ENCODE results near the gene FAM161A. TPM values are rescaled to one million over a fixed set of nuclear protein-coding genes. Genes with fewer than 3 reads are reported as not detected.
"Not testable (repeated sequence)": the region's sequence is repeated elsewhere in the genome, so short reads cannot be mapped to it uniquely, and the experiment has no call there.

Gene FAM161A
- total RNA-seq, 2 donors from 2014 or later = 15.1 to 19.0 TPM

GRCh38 chr2:61882850-61883249 is 29.0 kb upstream of the FAM161A start:
- Mint-ChIP-seq H3K9me3 (no peaks in the 10 kb centered on the region), H3K36me3 (ENCODE audit: low read depth) (peaks cover 73% of the 10 kb centered on the region), H3K4me3 (no peak overlapping the region), H3K27ac (no peak overlapping the region), H3K4me1 (peaks cover 8% of the 10 kb centered on the region), H3K27me3 (ENCODE audit: insufficient read depth) (no peaks in the 10 kb centered on the region)
- Histone ChIP-seq H3K4me1 (ENCODE audit: control insufficient read depth, insufficient read depth, low read length) (no peaks in the 10 kb centered on the region), H3K27me3 (ENCODE audit: control insufficient read depth, insufficient read depth, low read length, poor library complexity, severe bottlenecking) (no peaks in the 10 kb centered on the region), H3K9me3 (ENCODE audit: control insufficient read depth, low read length) (no peaks in the 10 kb centered on the region), H3K4me3 (ENCODE audit: low read length) (no peak overlapping the region), H3K9ac (ENCODE audit: extremely low read depth, low read length, poor library complexity, severe bottlenecking) (no peak overlapping the region), H3K36me3 (ENCODE audit: control insufficient read depth, insufficient read depth, low read length) (peaks cover 89% of the 10 kb centered on the region), H3K27ac (ENCODE audit: low read depth, low read length) (no peak overlapping the region)
- DNase-seq = no peak
- 96 to 100% methylated on average over 4 to 5 of the region's 5 CpGs for WGBS, 2 experiments (ENCODE audit: insufficient coverage in 1 of 2, insufficient read length in 1 of 2)
- no peak for TF ChIP-seq CTCF (conservative IDR thresholded peaks at IDR 0.05)

- not testable (repeated sequence) for DNase-seq; H3K27me3 Mint-ChIP-seq (ENCODE audit: insufficient read depth); H3K4me1 ChIP-seq (ENCODE audit: control insufficient read depth, insufficient read depth, low read length); H3K27me3 ChIP-seq (ENCODE audit: control insufficient read depth, insufficient read depth, low read length, poor library complexity, severe bottlenecking); H3K4me1 Mint-ChIP-seq; H3K27ac ChIP-seq (ENCODE audit: low read depth, low read length); H3K9me3 ChIP-seq (ENCODE audit: control insufficient read depth, low read length); H3K9me3 Mint-ChIP-seq; H3K4me3 ChIP-seq (ENCODE audit: low read length); H3K4me3 Mint-ChIP-seq; H3K9ac ChIP-seq (ENCODE audit: extremely low read depth, low read length, poor library complexity, severe bottlenecking); H3K27ac Mint-ChIP-seq
- peaks cover 97% of the 10 kb centered on the region for H3K36me3 ChIP-seq (ENCODE audit: control insufficient read depth, insufficient read depth, low read length)
- WGBS, 2 experiments (ENCODE audit: insufficient coverage in 1 of 2, insufficient read length in 1 of 2) = 100% methylated on average over 1 of the region's 4 CpGs; no CpG with 5 or more reads in 1 of the 2 experiments
- peaks cover 80% of the 10 kb centered on the region for H3K36me3 Mint-ChIP-seq (ENCODE audit: low read depth)
These were observed 25.5 kb upstream of the FAM161A start for GRCh38 chr2:61879351-61879750.

- no peaks in the 10 kb centered on the region for H3K4me1 ChIP-seq (ENCODE audit: control insufficient read depth, insufficient read depth, low read length)
- H3K36me3 Mint-ChIP-seq (ENCODE audit: low read depth) = peaks cover 82% of the 10 kb centered on the region
These were observed 24.9 kb upstream of the FAM161A start for GRCh38 chr2:61878761-61879160.

More at GRCh38 chr2:61878761-61879160, 24.9 kb upstream of the FAM161A start:
- Mint-ChIP-seq H3K27me3 (ENCODE audit: insufficient read depth) (no peaks in the 10 kb centered on the region), H3K9me3 (no peaks in the 10 kb centered on the region), H3K27ac (no peak overlapping the region), H3K4me3 (no peak overlapping the region), H3K4me1 (no peaks in the 10 kb centered on the region)
- Histone ChIP-seq H3K27me3 (ENCODE audit: control insufficient read depth, insufficient read depth, low read length, poor library complexity, severe bottlenecking) (no peaks in the 10 kb centered on the region), H3K36me3 (ENCODE audit: control insufficient read depth, insufficient read depth, low read length) (peaks cover 98% of the 10 kb centered on the region), H3K27ac (ENCODE audit: low read depth, low read length) (no peak overlapping the region), H3K9ac (ENCODE audit: extremely low read depth, low read length, poor library complexity, severe bottlenecking) (no peak overlapping the region), H3K4me3 (ENCODE audit: low read length) (no peak overlapping the region), H3K9me3 (ENCODE audit: control insufficient read depth, low read length) (no peaks in the 10 kb centered on the region)
- no peak for TF ChIP-seq CTCF (conservative IDR thresholded peaks at IDR 0.05)
- no peak for DNase-seq
- 95 to 97% methylated on average over 2 to 3 of the region's 3 CpGs for WGBS, 2 experiments (ENCODE audit: insufficient coverage in 1 of 2, insufficient read length in 1 of 2)

All from endodermal cell (in vitro differentiated cells).